HCT116 (cell line): Measurements from ENCODE around the gene GNPTAB. TPM values are rescaled to one million over a fixed set of nuclear protein-coding genes. Genes with fewer than 3 reads are reported as not detected.

Experiments
- ATAC-seq: fragments of 200-7000 bp; cut with Tn5 transposase; 2 replicates; pipeline ENCODE4 v1.9.1; 2020; ENCODE audit warnings: mild to moderate bottlenecking, moderate library complexity
- BruUV-seq: library from RNA; stranded (reverse); fragments of 400-500 nt; replicated peaks from 2 replicates; lab custom pipeline; 2021; lab: Mats Ljungman, UMichigan
- CTCF ChIA-PET: fragments of 300-600 bp; sonication (Branson Sonifier 250); formaldehyde crosslinking; loops from one replicate; lab custom pipeline; 2021; ENCODE audit warnings: antibody characterized with exemption; lab: Charles Lee
- POLR2A ChIA-PET: fragments of 300-600, 350-600 bp; sonication (Branson Sonifier 250); formaldehyde crosslinking; loops from one replicate; lab custom pipeline; 2021; ENCODE audit warnings: antibody characterized with exemption; lab: Charles Lee
- RAD21 ChIA-PET, 2 experiments: fragments of 300-600 bp; sonication (Branson Sonifier 250); formaldehyde crosslinking; loops; one replicate each; lab custom pipeline; 2023; ENCODE audit warnings: low total read pairs in 2 of 2; ENCODE audit not compliant: uncharacterized antibody in 2 of 2, unreplicated experiment in 2 of 2, low non-redundant PET in 1 of 2; lab: Charles Lee
- DNase-seq: peaks from one replicate; pipeline ENCODE4 v3.0.0-alpha.2; 2010; ENCODE audit warnings: low read depth, low spot score
- H2AFZ ChIP-seq: fragments of 200-600 bp; shearing (Covaris generic), sonication (generic); 2 replicates; pipeline ENCODE4 v1.6.1; 2017; ENCODE audit warnings: low read depth, mixed run types, mixed read lengths, antibody characterized with exemption, low read length; ENCODE audit not compliant: poor library complexity, severe bottlenecking
- H3K27ac ChIP-seq: 2 replicates; pipeline ENCODE4 v1.5.1; 2012; ENCODE audit warnings: low read depth, low read length
- H3K27me3 ChIP-seq: fragments of 200-600 bp; sonication (generic); 2 replicates; pipeline ENCODE4 v1.6.1; 2016; ENCODE audit warnings: mixed run types, low read length, mixed read lengths; ENCODE audit not compliant: insufficient read depth
- H3K36me3 ChIP-seq, 2 experiments: fragments of 200-500 bp in 1 of 2; fragments of 200-600 bp in 1 of 2; sonication (Bioruptor generic) in 1 of 2; sonication (generic) in 1 of 2; 2 replicates each; pipeline versions ENCODE4 v1.5.1 to v1.6.1; 2014 to 2016; ENCODE audit warnings: low read length in 2 of 2, inconsistent platforms in 1 of 2, mixed read lengths in 1 of 2, mixed run types in 1 of 2; ENCODE audit not compliant: insufficient read depth in 2 of 2, control insufficient read depth in 1 of 2
- H3K4me1 ChIP-seq, 2 experiments: fragments of 200-600 bp in 1 of 2; sonication (generic) in 1 of 2; 2 replicates each; pipeline versions ENCODE4 v1.5.1 to v1.6.1; 2012 to 2017; ENCODE audit warnings: low read length in 2 of 2, inconsistent platforms in 1 of 2, mild to moderate bottlenecking in 1 of 2, mixed read lengths in 1 of 2, mixed run types in 1 of 2, moderate library complexity in 1 of 2; ENCODE audit not compliant: insufficient read depth in 2 of 2, control insufficient read depth in 1 of 2
- H3K4me2 ChIP-seq: fragments of 200-600 bp; sonication (generic); 2 replicates; pipeline ENCODE4 v1.6.1; 2017; ENCODE audit warnings: mixed run types, low read length, mixed read lengths
- H3K4me3 ChIP-seq, 2 experiments: fragments of 200-600 bp in 1 of 2; sonication (generic) in 1 of 2; replicated peaks in 1 of 2; 2 replicates each; pipeline ENCODE4 v1.5.1; 2011 to 2016; ENCODE audit warnings: low read length in 2 of 2, control low read depth in 1 of 2, low read depth in 1 of 2, mild to moderate bottlenecking in 1 of 2, mixed read lengths in 1 of 2, mixed run types in 1 of 2
- H3K79me2 ChIP-seq: fragments of 200-600 bp; sonication (generic); 2 replicates; pipeline ENCODE4 v1.6.1; 2017; ENCODE audit warnings: mild to moderate bottlenecking, mixed run types, low read length, moderate library complexity, mixed read lengths; ENCODE audit not compliant: insufficient read depth
- H3K9ac ChIP-seq: fragments of 200-600 bp; sonication (generic); 2 replicates; pipeline ENCODE4 v1.6.1; 2016; ENCODE audit warnings: low read length, mixed read lengths
- H3K9me2 ChIP-seq: fragments of 200-600 bp; sonication (generic), shearing (Covaris generic); 2 replicates; pipeline ENCODE4 v1.6.1; 2017; ENCODE audit warnings: mixed run types, mild to moderate bottlenecking, moderate library complexity; ENCODE audit not compliant: insufficient read depth
- H3K9me3 ChIP-seq, 2 experiments: fragments of 200-500 bp in 1 of 2; fragments of 200-600 bp in 1 of 2; sonication (Bioruptor generic) in 1 of 2; sonication (generic) in 1 of 2; 2 replicates each; pipeline ENCODE4 v1.6.1; 2014 to 2017; ENCODE audit warnings: low read length in 2 of 2, mixed read lengths in 2 of 2, inconsistent platforms in 1 of 2, low read depth in 1 of 2, mild to moderate bottlenecking in 1 of 2, mixed run types in 1 of 2, moderate library complexity in 1 of 2; ENCODE audit not compliant: control insufficient read depth in 1 of 2, insufficient read depth in 1 of 2
- H4K20me1 ChIP-seq: fragments of 200-600 bp; sonication (generic), shearing (Covaris generic); 2 replicates; pipeline ENCODE4 v1.6.1; 2017; ENCODE audit warnings: mixed run types, mild to moderate bottlenecking, moderate library complexity; ENCODE audit not compliant: insufficient read depth
- CEBPB ChIP-seq: IDR thresholded peaks from 2 replicates; pipeline ENCODE4 v1.6.1; 2012; ENCODE audit warnings: low read depth
- EGR1 ChIP-seq: IDR thresholded peaks from 2 replicates; pipeline ENCODE4 v1.6.1; 2012; ENCODE audit warnings: low read depth
- ELF1 ChIP-seq: IDR thresholded peaks from 2 replicates; pipeline ENCODE4 v1.6.1; 2012; ENCODE audit warnings: low read depth, borderline replicate concordance
- EZH2 ChIP-seq: fragments of 200-600 bp; sonication (generic); IDR thresholded peaks from 2 replicates; pipeline ENCODE4 v1.6.1; 2017; ENCODE audit warnings: antibody characterized with exemption, mixed run types
- SRF ChIP-seq: IDR thresholded peaks from 2 replicates; pipeline ENCODE4 v1.6.1; 2012; ENCODE audit warnings: low read depth
- ZNF274 ChIP-seq: fragments of 200-500 bp; sonication (Bioruptor generic); IDR thresholded peaks from 2 replicates; pipeline ENCODE4 v1.6.1; 2014; ENCODE audit warnings: mild to moderate bottlenecking, low read depth, low read length, inconsistent platforms
- intact Hi-C: fragments of 100-400 bp; cut with micrococcal nuclease; formaldehyde crosslinking; loops from 2 replicates; pipeline ENCODE4 v1.10.0; 2022
- total RNA-seq: library from RNA; stranded (reverse); gene quantifications from one replicate; pipeline ENCODE4 v1.2.1, GENCODE V29; 2021; ENCODE audit not compliant: unreplicated experiment
- TF ChIP-seq, protein P1 (sequence below): IDR thresholded peaks from 2 replicates; pipeline ENCODE4 v1.6.1; 2012; ENCODE audit warnings: low read depth
- TF ChIP-seq, protein P2 (sequence below), 3 experiments: fragments of 200-600 bp in 1 of 3; sonication (generic) in 1 of 3; IDR thresholded peaks in 2 of 3; conservative IDR thresholded peaks in 1 of 3; 2 replicates each; pipeline ENCODE4 v1.5.1; 2012 to 2017; ENCODE audit warnings: low read depth in 2 of 3, low read length in 2 of 3, antibody characterized with exemption in 1 of 3, borderline replicate concordance in 1 of 3, control low read depth in 1 of 3, mild to moderate bottlenecking in 1 of 3, mixed read lengths in 1 of 3, mixed run types in 1 of 3, moderate library complexity in 1 of 3; ENCODE audit not compliant: insufficient read depth in 1 of 3
- TF ChIP-seq, protein P3 (sequence below): IDR thresholded peaks from 2 replicates; pipeline ENCODE4 v1.6.1; 2011; ENCODE audit warnings: mild to moderate bottlenecking, low read length, moderate library complexity; ENCODE audit not compliant: insufficient replicate concordance; ENCODE audit errors: extremely low read depth

GNPTAB gene
- total RNA-seq, 1 experiment from 2014 or later, result 41.4 TPM

DNA sequence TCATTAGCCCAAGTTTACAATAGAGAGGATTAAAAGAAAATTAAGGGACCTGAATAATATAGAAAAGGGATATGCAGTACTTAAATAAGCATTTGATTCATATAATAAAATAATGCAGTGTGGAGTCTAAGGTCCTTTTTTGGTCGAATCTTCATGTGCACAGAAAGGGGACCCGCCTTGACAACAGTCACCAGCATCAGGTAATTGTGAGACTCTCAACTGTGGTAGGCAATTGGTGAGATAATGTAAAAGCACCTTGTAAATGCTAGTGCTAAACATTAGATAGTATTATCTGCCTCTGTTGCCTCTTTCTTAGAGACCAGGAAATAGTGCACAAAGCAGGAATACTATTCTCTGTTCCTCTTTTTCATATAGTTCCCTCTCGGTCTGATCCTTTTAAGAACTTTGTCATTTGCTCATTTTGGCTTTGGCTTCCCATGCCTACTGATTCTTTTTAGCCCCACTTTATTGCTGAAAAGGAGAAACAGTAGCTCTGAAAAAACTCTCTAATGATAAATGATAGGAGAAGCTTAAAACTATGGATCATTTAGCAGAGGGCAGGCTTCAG, 115.8 kb downstream of the GNPTAB start:
- H3K27me3 ChIP-seq, result no peaks in the 10 kb centered on the region
- H2AFZ ChIP-seq, result no peak overlapping the region
- H3K4me3 ChIP-seq, result no peak overlapping the region
- TF ChIP-seq EGR1 (no peak), EZH2 (no peak), ELF1 (no peak), SRF (no peak), CEBPB (no peak), ZNF274 (no peak)
- TF ChIP-seq, protein P1, sequence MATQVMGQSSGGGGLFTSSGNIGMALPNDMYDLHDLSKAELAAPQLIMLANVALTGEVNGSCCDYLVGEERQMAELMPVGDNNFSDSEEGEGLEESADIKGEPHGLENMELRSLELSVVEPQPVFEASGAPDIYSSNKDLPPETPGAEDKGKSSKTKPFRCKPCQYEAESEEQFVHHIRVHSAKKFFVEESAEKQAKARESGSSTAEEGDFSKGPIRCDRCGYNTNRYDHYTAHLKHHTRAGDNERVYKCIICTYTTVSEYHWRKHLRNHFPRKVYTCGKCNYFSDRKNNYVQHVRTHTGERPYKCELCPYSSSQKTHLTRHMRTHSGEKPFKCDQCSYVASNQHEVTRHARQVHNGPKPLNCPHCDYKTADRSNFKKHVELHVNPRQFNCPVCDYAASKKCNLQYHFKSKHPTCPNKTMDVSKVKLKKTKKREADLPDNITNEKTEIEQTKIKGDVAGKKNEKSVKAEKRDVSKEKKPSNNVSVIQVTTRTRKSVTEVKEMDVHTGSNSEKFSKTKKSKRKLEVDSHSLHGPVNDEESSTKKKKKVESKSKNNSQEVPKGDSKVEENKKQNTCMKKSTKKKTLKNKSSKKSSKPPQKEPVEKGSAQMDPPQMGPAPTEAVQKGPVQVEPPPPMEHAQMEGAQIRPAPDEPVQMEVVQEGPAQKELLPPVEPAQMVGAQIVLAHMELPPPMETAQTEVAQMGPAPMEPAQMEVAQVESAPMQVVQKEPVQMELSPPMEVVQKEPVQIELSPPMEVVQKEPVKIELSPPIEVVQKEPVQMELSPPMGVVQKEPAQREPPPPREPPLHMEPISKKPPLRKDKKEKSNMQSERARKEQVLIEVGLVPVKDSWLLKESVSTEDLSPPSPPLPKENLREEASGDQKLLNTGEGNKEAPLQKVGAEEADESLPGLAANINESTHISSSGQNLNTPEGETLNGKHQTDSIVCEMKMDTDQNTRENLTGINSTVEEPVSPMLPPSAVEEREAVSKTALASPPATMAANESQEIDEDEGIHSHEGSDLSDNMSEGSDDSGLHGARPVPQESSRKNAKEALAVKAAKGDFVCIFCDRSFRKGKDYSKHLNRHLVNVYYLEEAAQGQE, result no peak
- TF ChIP-seq, protein P2, sequence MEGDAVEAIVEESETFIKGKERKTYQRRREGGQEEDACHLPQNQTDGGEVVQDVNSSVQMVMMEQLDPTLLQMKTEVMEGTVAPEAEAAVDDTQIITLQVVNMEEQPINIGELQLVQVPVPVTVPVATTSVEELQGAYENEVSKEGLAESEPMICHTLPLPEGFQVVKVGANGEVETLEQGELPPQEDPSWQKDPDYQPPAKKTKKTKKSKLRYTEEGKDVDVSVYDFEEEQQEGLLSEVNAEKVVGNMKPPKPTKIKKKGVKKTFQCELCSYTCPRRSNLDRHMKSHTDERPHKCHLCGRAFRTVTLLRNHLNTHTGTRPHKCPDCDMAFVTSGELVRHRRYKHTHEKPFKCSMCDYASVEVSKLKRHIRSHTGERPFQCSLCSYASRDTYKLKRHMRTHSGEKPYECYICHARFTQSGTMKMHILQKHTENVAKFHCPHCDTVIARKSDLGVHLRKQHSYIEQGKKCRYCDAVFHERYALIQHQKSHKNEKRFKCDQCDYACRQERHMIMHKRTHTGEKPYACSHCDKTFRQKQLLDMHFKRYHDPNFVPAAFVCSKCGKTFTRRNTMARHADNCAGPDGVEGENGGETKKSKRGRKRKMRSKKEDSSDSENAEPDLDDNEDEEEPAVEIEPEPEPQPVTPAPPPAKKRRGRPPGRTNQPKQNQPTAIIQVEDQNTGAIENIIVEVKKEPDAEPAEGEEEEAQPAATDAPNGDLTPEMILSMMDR (IDR thresholded peaks at IDR 0.05 in 2 of 3, conservative IDR thresholded peaks at IDR 0.05 in 1 of 3; ENCODE audit: borderline replicate concordance in 1 of 3, insufficient read depth in 1 of 3, low read depth in 2 of 3, low read length in 2 of 3), result no peak
- TF ChIP-seq, protein P3, sequence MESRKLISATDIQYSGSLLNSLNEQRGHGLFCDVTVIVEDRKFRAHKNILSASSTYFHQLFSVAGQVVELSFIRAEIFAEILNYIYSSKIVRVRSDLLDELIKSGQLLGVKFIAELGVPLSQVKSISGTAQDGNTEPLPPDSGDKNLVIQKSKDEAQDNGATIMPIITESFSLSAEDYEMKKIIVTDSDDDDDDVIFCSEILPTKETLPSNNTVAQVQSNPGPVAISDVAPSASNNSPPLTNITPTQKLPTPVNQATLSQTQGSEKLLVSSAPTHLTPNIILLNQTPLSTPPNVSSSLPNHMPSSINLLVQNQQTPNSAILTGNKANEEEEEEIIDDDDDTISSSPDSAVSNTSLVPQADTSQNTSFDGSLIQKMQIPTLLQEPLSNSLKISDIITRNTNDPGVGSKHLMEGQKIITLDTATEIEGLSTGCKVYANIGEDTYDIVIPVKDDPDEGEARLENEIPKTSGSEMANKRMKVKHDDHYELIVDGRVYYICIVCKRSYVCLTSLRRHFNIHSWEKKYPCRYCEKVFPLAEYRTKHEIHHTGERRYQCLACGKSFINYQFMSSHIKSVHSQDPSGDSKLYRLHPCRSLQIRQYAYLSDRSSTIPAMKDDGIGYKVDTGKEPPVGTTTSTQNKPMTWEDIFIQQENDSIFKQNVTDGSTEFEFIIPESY, result no peak
- H3K9me2 ChIP-seq, result no peaks in the 10 kb centered on the region
- H3K27ac ChIP-seq, result no peak overlapping the region
- RAD21 ChIA-PET, result no interaction called here
- no peak overlapping the region for H3K4me2 ChIP-seq
- DNase-seq (no peak), ATAC-seq (no peak)
- no peaks in the 10 kb centered on the region for H3K4me1 ChIP-seq
- no peaks in the 10 kb centered on the region for H3K36me3 ChIP-seq
- POLR2A ChIA-PET, result no interaction called here
- CTCF ChIA-PET, result interaction anchor here (1.2 kb wide), 1 partner anchor 44 kb away, joined by 3 read pairs; no protein-coding TSS in a partner anchor
- peaks cover 61% of the 10 kb centered on the region for H3K79me2 ChIP-seq
- no TSS peak for BruUV-seq
- H3K9ac ChIP-seq, result no peak overlapping the region
- H4K20me1 ChIP-seq, result peaks cover 6% of the 10 kb centered on the region; the same call in 1 of the 2 replicates
- intact Hi-C loops, result no loop called here
- H3K9me3 ChIP-seq, result no peaks in the 10 kb centered on the region
